ENCODE data around the gene SWI5. TPM values are rescaled to one million over a fixed set of nuclear protein-coding genes. Genes with fewer than 3 reads are reported as not detected.

Gene SWI5
- total and polyA plus RNA-seq, 8 donors, result 6.3 to 20.2 (median 7.3) TPM

DNA sequence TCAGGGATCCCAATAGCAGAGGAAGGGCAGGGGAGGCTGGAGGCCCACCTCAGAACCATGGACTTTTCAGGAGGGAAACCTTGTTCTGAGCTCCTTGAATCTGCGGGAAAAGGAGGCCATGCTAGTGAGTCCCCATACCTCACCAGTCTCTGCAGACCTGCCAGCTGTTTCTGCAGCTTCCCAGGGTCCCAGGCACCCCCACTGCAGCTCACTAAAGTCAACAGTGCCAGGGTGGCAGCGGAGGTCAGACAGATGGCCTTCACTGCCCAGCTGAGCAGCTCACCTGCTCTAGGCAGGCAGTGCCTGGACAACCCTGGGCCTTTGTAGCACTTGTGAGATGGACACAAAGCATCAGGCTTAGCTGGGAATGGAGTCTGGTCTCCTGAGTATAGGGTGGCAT lies 59.8 kb downstream of the SWI5 start:
- H3K9me3 ChIP-seq, result no peaks in the 10 kb centered on the region
- H3K27me3 ChIP-seq, result no peaks in the 10 kb centered on the region
- no peak overlapping the region for H3K4me3 ChIP-seq
- 65 to 75% methylated on average over 2 of the region's 2 CpGs for WGBS, 2 donors
- peaks cover 0 to 5% (median 0%) of the 10 kb centered on the region in 3 donors for H3K36me3 ChIP-seq
- H3K4me1 ChIP-seq, result peaks cover 0 to 3% (median 0%) of the 10 kb centered on the region in 3 donors
- FAIRE-seq (no peak), ATAC-seq (no peak), DNase-seq (no peak)
- intact Hi-C loops (cut with DNase I), result no loop called here
- H3K27ac ChIP-seq, result no peak overlapping the region
- TF ChIP-seq, protein P1, sequence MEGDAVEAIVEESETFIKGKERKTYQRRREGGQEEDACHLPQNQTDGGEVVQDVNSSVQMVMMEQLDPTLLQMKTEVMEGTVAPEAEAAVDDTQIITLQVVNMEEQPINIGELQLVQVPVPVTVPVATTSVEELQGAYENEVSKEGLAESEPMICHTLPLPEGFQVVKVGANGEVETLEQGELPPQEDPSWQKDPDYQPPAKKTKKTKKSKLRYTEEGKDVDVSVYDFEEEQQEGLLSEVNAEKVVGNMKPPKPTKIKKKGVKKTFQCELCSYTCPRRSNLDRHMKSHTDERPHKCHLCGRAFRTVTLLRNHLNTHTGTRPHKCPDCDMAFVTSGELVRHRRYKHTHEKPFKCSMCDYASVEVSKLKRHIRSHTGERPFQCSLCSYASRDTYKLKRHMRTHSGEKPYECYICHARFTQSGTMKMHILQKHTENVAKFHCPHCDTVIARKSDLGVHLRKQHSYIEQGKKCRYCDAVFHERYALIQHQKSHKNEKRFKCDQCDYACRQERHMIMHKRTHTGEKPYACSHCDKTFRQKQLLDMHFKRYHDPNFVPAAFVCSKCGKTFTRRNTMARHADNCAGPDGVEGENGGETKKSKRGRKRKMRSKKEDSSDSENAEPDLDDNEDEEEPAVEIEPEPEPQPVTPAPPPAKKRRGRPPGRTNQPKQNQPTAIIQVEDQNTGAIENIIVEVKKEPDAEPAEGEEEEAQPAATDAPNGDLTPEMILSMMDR (IDR thresholded peaks at IDR 0.05), result no peak

DNA sequence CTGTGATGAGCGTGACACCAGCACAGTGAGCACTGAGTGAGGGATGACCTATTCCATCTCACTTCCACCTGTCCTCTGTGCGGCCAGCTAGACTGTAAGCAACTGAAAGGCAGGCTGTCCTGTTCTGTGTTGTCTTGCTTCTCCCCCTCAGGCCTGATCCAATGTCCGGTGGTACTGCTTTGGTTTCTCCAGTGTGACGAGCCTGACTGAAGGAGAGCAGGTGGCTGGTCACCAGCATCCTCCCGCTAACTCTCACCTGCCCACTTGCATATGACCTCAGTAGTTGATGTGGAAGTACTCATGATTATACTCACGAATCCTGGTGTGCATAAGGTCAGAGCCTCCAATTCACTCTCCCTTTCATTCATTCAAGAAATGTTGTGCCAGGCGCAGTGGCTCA lies 61.9 kb downstream of the SWI5 start:
- WGBS, 2 donors, result 83 to 89% methylated on average over 7 of the region's 7 CpGs
- no peaks in the 10 kb centered on the region for H3K9me3 ChIP-seq
- FAIRE-seq, result no peak
- intact Hi-C loops (cut with DNase I), result no loop called here
- no peak overlapping the region for H3K4me3 ChIP-seq
- H3K27ac ChIP-seq, result no peak overlapping the region
- no peaks in the 10 kb centered on the region for H3K36me3 ChIP-seq
- DNase-seq, result no peak
- H3K4me1 ChIP-seq, result peaks cover 0 to 8% (median 0%) of the 10 kb centered on the region in 3 donors
- TF ChIP-seq, protein P1 (IDR thresholded peaks at IDR 0.05), result no peak
- no peak for ATAC-seq
- no peaks in the 10 kb centered on the region for H3K27me3 ChIP-seq

Small RNA genes within 50 kb of the gene (microRNA-seq; reads per million reads assigned to microRNA genes)
- gene MIR199B (749 to 2,499 reads per million in 2 donors), gene MIR3154 (0 to 0.77 reads per million in 2 donors)

Other genes starting within 250 kb of the SWI5 start
- 1 to 10 TPM; 3.0 to 6.2 (median 3.8) TPM for gene NAIF1, start 209.0 kb upstream of the SWI5 start, total RNA-seq
- 1 to 10 TPM; 6.4 to 6.8 TPM for gene NAIF1, start 209.0 kb upstream of the SWI5 start, polyA plus RNA-seq
- 100 to 1,000 TPM in 1 of 6 donors, 10 to 100 TPM in 3, 1 to 10 TPM in 2; 6.8 to 134 (median 12.6) TPM for gene SLC25A25, start 208.0 kb upstream of the SWI5 start, total RNA-seq
- 10 to 100 TPM; 73.6 to 82.8 TPM for gene SLC25A25, start 208.0 kb upstream of the SWI5 start, polyA plus RNA-seq
- gene PTGES2, start 148.5 kb upstream of the SWI5 start, total RNA-seq, result 10 to 100 TPM; 25.4 to 43.1 (median 34.2) TPM
- gene PTGES2, start 148.5 kb upstream of the SWI5 start, polyA plus RNA-seq, result 10 to 100 TPM; 66.0 to 78.5 TPM
- 100 to 1,000 TPM in 1 of 6 donors, 10 to 100 TPM in 3, 1 to 10 TPM in 2; 6.3 to 158 (median 45.7) TPM for gene LCN2, start 126.8 kb upstream of the SWI5 start, total RNA-seq
- 10 to 100 TPM; 46.8 to 75.1 TPM for gene LCN2, start 126.8 kb upstream of the SWI5 start, polyA plus RNA-seq
- 10 to 100 TPM; 23.1 to 38.3 (median 30.9) TPM for gene BBLN, start 116.0 kb upstream of the SWI5 start, total RNA-seq
- gene BBLN, start 116.0 kb upstream of the SWI5 start, polyA plus RNA-seq, result 100 to 1,000 TPM in 1 of 2 donors, 10 to 100 TPM in 1; 86.1 to 133 TPM
- gene CIZ1, start 84.7 kb upstream of the SWI5 start, total RNA-seq, result 10 to 100 TPM; 66.1 to 87.9 (median 78.0) TPM
- gene CIZ1, start 84.7 kb upstream of the SWI5 start, polyA plus RNA-seq, result 10 to 100 TPM; 56.5 to 80.1 TPM
- 10 to 100 TPM in 3 of 6 donors, 1 to 10 TPM in 3; 5.8 to 19.3 (median 10.0) TPM for gene DNM1, start 72.9 kb upstream of the SWI5 start, total RNA-seq
- 10 to 100 TPM; 19.6 to 23.1 TPM for gene DNM1, start 72.9 kb upstream of the SWI5 start, polyA plus RNA-seq
- 10 to 100 TPM; 37.9 to 64.0 (median 55.0) TPM for gene GOLGA2, start 269 bp upstream of the SWI5 start, total RNA-seq
- gene GOLGA2, start 269 bp upstream of the SWI5 start, polyA plus RNA-seq, result 100 to 1,000 TPM in 1 of 2 donors, 10 to 100 TPM in 1; 97.0 to 105 TPM
- 10 to 100 TPM in 4 of 6 donors, 1 to 10 TPM in 2; 6.6 to 16.5 (median 13.8) TPM for gene TRUB2, start 46.2 kb downstream of the SWI5 start, total RNA-seq
- gene TRUB2, start 46.2 kb downstream of the SWI5 start, polyA plus RNA-seq, result 10 to 100 TPM; 10.2 to 12.1 TPM
- gene COQ4, start 46.6 kb downstream of the SWI5 start, total RNA-seq, result 10 to 100 TPM; 23.1 to 38.9 (median 27.4) TPM
- 100 to 1,000 TPM in 1 of 2 donors, 10 to 100 TPM in 1; 82.6 to 103 TPM for gene COQ4, start 46.6 kb downstream of the SWI5 start, polyA plus RNA-seq
- 10 to 100 TPM in 5 of 6 donors, 1 to 10 TPM in 1; 9.6 to 14.2 (median 12.4) TPM for gene SLC27A4, start 64.3 kb downstream of the SWI5 start, total RNA-seq
- gene SLC27A4, start 64.3 kb downstream of the SWI5 start, polyA plus RNA-seq, result 10 to 100 TPM; 18.6 to 32.9 TPM
- gene URM1, start 95.1 kb downstream of the SWI5 start, total RNA-seq, result 10 to 100 TPM; 30.9 to 46.1 (median 34.0) TPM
- gene URM1, start 95.1 kb downstream of the SWI5 start, polyA plus RNA-seq, result 10 to 100 TPM; 18.5 to 32.9 TPM
- 10 to 100 TPM; 13.0 to 29.9 (median 16.6) TPM for gene CERCAM, start 144.6 kb downstream of the SWI5 start, total RNA-seq
- gene CERCAM, start 144.6 kb downstream of the SWI5 start, polyA plus RNA-seq, result 10 to 100 TPM; 21.3 to 24.7 TPM
- gene ODF2, start 179.7 kb downstream of the SWI5 start, total RNA-seq, result 10 to 100 TPM in 2 of 6 donors, 1 to 10 TPM in 4; 8.0 to 14.5 (median 9.3) TPM
- gene ODF2, start 179.7 kb downstream of the SWI5 start, polyA plus RNA-seq, result 10 to 100 TPM; 10.9 to 15.0 TPM
- 10 to 100 TPM in 1 of 6 donors, 1 to 10 TPM in 5; 4.8 to 11.1 (median 8.0) TPM for gene GLE1, start 228.4 kb downstream of the SWI5 start, total RNA-seq
- gene GLE1, start 228.4 kb downstream of the SWI5 start, polyA plus RNA-seq, result 10 to 100 TPM in 1 of 2 donors, 1 to 10 TPM in 1; 5.1 to 11.2 TPM